Epithelial cell of proximal tubule (primary cell): ENCODE measurements around the gene MTERF2. TPM values are rescaled to one million over a fixed set of nuclear protein-coding genes. Genes with fewer than 3 reads are reported as not detected.

Source experiments
- DNase-seq: peaks from one replicate; pipeline ENCODE4 v3.0.0-alpha.2; 2011; ENCODE audit warnings: low read depth
- H3K4me3 ChIP-seq: 2 replicates; pipeline ENCODE4 v1.5.1; 2011; ENCODE audit warnings: low read depth, mild to moderate bottlenecking, low read length
- CTCF ChIP-seq: conservative IDR thresholded peaks from 2 replicates; pipeline ENCODE4 v1.5.1; 2012; ENCODE audit warnings: low read depth, mild to moderate bottlenecking, low read length
- total RNA-seq: library from RNA; depleted of rRNA; stranded (reverse); fragments of >200 nt; gene quantifications from 2 replicates; pipeline ENCODE4 v1.2.3, GENCODE V29; 2015

The MTERF2 gene
- total RNA-seq: 2.9 and 5.7 TPM in 2 replicates

- no peak for DNase-seq
- peak within 1 kb of the TSS; percentile 75 for H3K4me3 ChIP-seq
- no peak for TF ChIP-seq CTCF
Observed at GRCh38 chr12:106986625-106987389, at the start of gene MTERF2. MTERF2 (minus strand) TSS chr12:106987146; CDS start chr12:106978714, 8,432 bp downstream.

GRCh38 chr12:107035733-107036132, 48.8 kb upstream of the MTERF2 start:
- DNase-seq: no peak
- no peak for TF ChIP-seq CTCF
- H3K4me3 ChIP-seq: no peak overlapping the region

- H3K4me3 ChIP-seq: no peak overlapping the region
- no peak for DNase-seq
- no peak for TF ChIP-seq CTCF
Observed at GRCh38 chr12:107033758-107034739, 47.1 kb upstream of the MTERF2 start.

DNA sequence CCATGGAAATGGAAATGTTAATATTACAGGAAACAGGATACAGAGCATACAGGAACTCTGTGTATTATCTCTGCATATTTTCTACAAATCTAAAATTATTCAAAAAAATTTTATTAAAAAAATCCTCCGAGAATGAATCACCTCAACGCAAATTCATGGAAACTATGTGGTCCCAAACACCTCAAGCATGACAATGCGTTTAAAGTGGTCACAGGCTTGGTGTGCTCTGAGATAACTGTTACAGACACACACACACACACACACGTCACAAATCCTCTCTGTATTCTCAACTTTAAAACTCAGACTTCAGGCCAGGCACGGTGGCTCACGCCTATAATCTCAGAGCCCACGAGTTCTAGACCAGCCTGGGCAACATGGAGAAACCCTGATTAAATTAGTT, 45.3 kb upstream of the MTERF2 start:
- no peak for TF ChIP-seq CTCF
- no peak overlapping the region for H3K4me3 ChIP-seq
- DNase-seq: no peak

DNA sequence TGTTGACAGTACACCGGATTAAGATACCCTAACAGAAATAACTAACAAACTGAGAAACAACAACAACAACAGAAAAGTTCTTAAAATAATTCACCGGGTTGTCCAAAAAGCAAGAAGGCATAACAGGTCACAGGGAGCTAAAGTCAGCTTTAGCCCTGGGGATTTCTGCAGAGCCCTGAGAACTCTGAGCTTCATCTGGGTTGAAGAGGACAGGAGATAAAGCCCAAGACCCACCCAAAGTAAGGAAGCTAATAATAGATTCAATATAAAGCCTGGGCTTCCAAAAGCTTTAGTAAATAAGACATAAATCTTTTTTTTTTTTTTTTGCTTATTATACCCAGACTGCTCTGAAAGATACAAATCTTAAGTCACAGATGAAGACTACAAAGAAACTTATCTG, 44.1 kb upstream of the MTERF2 start:
- H3K4me3 ChIP-seq: no peak overlapping the region
- no peak for TF ChIP-seq CTCF
- no peak for DNase-seq

GRCh38 chr12:107029081-107029480, 42.1 kb upstream of the MTERF2 start:
- DNase-seq: no peak
- TF ChIP-seq CTCF: no peak
- no peak overlapping the region for H3K4me3 ChIP-seq
